Stimulated activated CD4-positive, alpha-beta T cell treated with anti-CD3 and anti-CD28 coated beads, Interleukin-4, amount 100 ng/mL, for 48 hours (primary cell): Measurements from ENCODE around the gene RHD.
"Not testable (repeated sequence)": the region's sequence is repeated elsewhere in the genome, so short reads cannot be mapped to it uniquely, and the experiment has no call there.

ENCODE experiments used
- DNase-seq, 2 donors: peaks; one replicate each; pipeline ENCODE4 v3.0.0-alpha.2; 2020; ENCODE audit warnings: low read depth in 2 of 2

RHD gene

DNA sequence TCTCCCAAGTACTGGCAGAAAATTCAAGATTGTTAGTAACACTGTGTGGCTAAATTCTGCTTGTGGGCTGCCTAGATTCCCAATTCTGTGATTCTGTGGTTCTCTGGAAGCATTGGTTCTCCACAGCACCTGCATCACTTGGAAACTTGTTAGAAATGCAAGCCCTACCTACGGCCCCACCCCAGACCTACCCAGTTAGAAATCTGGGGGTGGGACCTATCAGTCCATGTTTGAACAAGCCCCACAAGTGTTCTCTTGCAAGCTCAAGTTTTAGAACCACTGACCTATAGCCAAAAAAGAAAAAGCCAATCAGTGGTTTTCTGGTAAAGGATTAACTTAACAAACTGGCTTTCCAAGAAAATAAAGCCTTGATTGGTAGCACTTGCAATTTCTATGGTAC is 35.9 kb downstream of the RHD start:
- not testable (repeated sequence) for DNase-seq

DNA sequence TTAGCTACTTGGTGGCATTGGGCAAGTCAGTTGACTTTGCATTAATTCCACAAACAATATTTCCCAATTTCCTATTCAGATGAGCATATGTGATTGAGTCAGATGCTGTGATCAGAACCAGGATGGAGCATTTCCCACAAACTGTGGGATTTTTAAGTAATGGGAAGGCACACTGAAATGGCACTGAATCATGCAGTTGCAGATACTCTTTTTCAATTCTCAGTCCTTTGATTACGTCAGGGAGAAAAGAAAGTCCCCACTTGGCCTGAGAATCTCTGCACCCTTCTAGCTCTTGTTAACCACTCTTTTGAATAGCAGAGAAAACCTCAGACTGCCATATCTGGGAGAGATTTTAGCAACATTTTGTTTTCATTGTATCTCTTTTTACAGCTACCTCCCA is 36.8 kb downstream of the RHD start:
- not testable (repeated sequence) for DNase-seq

DNA sequence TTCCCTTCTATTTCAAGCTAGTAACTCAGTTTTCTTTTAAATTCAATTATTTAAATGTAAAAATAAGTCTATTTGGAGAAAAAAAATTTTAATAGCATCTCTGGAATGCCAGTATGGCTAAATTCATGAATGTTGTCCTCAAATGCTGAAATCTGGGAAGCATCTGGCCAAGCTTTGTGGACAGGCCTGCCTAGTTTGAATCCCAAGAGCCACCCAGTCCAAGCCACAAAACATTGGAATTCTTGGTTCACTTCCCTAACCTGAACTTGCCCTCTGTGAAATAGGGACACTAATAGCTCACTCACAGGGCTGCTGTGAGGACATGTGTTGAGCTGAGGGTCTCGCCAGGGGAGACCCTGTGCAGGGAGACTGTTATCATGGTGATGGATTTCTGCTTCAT is 37.2 kb downstream of the RHD start:
- not testable (repeated sequence) for DNase-seq

DNA sequence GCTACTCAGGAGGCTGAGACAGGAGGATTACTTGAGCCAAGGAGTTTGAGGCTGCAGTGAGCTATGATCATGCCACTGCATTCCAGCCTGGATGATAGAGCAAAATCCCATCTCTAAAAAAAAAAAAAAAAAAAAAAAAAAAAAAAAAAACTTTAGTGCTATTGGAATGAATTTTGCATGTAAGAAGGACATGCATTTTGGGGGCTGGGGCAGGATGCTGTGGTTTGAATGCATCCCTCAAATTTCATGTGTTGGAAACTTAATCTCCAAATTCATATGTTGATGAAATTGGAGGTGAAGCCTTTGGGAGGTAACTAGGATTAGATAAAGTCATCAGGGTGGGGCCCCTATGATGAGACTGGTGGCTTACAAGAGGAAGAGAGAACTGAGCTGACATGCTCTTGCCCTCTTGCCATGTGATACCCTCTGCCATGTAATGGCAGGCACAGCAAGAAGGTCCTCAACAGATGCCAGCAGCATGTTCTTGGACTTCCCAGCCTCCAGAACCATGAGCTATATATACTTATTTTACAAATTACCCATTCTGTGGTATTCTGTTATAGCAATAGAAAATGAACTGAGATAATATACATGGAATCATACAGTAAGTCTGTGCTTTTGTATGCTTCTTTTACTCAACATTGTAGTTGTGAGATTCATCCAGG is 40.6 kb downstream of the RHD start:
- DNase-seq, result not testable (repeated sequence)

DNA sequence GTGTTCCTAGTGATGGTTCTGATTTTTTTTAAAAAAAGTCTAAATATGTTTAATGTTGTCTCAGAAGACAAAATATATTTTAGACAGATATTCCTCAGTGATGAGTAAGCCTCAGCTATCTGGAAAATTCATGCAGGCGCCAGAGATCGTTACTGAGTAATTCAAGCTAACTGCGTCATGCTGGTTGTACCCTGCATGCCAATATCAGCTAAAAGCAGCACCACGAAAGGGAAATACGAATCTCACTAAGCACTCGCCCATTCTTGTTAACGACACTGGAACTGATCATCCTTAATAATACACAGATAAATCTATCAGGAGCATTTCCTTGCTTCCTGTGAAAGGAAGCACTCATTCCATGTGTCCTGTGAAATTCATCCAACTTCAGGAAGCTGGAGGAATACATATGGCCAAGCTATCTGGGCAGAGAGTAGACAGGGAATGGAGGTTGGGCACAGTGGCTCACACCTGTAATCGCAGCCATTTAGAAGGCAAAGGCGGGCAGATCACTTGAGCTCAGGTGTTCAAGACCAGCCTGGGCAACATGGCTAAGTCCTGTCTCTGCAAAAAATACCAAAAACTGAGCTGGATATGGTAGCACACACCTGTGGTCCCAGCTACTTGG is 48.1 kb downstream of the RHD start:
- DNase-seq, result not testable (repeated sequence)

DNA sequence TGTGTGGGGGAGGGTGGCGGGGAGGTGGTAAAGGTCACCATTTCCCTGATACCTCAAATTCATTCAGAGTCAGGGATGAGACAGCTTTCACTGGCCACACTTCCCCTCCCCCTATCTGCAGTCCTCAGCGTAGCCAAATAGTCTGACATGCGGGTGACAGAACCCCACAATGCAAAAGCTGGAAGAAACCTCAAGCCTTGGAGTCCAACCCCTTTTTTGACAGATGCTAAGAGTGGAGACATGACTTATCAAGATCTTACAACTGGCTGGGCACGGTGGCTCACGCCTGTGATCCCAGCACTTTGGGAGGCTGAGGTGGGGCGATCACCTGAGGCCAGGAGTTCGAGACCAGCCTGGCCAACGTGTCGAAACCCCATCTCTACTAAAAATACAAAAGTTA is 49.8 kb downstream of the RHD start:
- not testable (repeated sequence) for DNase-seq

DNA sequence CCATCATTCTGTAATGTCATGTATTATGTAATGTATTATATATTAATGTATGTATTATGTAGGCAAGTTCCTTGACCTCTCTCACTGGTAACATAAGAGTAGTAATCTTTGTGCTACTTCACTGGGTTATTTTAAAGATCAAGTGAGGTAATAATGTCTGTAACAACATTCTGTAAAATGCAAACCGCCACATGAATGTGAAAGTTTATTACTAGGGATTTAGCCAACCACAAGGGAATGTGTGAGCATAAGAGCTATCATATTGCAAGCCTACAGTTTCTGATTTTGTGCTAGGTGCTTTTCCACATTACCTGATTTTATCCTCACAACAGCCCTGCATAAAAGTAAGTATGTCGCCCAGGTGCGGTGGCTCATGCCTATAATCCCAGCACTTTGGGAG is 52.1 kb downstream of the RHD start:
- not testable (repeated sequence) for DNase-seq

DNA sequence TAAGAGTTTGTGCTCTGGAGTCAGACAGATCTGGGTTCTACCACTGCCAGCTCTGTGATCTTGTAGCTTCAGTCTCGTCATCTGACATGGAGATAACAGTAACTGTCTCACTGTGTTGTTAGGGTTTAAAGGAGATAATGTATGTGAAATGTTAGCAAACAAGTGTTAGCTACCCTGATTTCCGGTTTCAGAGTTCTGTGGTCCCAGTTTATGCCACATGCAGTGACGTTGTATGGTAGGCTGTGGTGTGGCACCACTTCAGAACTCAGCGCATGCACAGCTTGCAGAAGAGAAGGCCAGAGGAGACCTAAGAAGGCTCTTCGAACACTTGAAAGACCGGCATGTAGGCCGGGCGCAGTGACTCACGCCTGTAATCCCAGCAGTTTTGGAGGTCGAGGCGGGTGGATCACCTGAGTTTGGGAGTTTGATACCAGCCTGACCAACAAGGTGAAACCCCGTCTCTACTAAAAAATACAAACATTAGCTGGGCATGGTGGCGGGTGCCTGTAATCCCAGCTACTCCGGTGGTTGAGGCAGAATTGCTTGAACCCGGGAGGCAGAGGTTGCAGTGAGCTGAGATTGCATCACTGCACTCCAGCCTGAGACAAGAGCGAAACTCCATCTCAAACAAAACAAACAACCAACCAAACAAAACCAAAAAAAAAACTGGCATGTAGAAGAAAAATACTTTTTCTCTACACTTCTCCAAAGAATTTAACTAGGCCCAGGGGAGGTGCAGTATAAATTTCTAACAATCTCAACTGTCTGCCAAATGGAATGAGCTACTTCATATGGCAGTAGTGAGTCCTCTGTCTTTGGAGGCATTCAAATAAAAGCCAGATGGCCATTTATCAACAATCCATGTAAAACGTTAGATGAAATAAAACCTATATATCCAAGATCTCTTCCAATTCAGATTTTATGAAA is 55.8 kb downstream of the RHD start:
- DNase-seq, result not testable (repeated sequence)

DNA sequence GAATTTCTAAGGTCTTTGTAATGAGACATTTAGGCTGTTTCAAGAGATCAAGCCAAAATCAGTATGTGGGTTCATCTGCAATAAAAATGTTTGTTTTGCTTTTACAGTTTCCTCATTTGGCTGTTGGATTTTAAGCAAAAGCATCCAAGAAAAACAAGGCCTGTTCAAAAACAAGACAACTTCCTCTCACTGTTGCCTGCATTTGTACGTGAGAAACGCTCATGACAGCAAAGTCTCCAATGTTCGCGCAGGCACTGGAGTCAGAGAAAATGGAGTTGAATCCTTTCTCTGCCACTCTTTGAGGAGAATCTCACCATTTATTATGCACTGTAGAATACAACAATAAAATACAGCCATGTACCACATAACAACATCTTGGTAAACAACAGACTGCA is 56.5 kb downstream of the RHD start:
- DNase-seq, result not testable (repeated sequence)

DNA sequence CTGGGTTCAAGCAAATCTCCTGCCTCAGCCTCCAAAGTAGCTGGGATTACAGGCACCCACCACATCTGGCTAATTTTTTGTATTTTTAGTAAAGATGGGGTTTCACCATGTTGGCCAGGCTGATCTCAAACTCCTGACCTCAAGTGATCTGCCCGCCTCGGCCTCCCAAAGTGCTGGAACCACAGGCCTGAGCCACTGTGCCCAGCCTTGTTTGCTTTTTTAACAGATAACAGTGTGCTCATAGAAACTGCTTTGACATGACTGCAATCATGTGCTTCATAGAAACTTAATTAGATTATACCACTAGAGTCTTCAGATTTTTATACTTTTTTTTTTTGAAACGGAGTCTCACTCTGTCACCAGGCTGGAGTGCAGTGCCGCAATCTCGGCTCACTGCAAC is 57.0 kb downstream of the RHD start:
- DNase-seq, result not testable (repeated sequence)

DNA sequence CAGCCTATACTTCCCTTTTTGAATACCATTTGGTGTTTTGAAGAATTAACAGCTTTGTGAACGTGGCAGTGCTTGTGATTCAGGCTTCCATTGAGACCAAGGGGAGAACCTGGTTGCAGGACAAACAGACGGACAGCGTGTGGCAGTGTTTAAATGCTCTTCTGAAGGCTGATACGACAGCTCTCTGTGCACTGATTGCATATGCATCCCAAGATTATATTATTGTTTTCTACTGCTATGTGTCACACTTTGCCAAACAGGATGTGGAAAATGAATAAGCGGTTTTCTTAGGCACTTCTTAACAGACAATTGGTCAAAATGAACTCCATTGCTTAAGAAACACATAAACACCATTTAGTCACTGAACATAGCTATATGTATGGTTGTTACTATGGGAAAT is 57.6 kb downstream of the RHD start:
- DNase-seq, result not testable (repeated sequence)

DNA sequence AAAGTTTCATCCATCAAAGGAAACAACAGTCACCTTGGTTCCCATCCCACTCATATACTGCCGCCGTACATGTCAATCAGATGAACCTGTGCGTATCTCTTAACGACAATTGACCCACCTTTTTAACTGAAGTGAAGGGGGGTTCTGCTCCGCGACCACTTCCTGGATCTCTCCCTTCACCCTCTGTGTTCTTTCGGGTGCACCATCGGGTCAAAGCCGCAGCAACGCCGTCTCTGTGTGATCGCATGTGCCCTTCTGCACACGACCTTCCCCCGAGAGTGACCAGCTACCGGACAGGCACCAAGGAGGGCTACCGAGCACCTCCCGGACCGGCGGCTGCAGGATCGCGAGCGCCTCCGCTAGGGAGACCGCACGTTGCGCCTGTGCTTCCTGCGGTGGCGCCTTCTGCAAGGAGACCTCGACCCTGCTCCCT is 64.6 kb downstream of the RHD start:
- not testable (repeated sequence) for DNase-seq

DNA sequence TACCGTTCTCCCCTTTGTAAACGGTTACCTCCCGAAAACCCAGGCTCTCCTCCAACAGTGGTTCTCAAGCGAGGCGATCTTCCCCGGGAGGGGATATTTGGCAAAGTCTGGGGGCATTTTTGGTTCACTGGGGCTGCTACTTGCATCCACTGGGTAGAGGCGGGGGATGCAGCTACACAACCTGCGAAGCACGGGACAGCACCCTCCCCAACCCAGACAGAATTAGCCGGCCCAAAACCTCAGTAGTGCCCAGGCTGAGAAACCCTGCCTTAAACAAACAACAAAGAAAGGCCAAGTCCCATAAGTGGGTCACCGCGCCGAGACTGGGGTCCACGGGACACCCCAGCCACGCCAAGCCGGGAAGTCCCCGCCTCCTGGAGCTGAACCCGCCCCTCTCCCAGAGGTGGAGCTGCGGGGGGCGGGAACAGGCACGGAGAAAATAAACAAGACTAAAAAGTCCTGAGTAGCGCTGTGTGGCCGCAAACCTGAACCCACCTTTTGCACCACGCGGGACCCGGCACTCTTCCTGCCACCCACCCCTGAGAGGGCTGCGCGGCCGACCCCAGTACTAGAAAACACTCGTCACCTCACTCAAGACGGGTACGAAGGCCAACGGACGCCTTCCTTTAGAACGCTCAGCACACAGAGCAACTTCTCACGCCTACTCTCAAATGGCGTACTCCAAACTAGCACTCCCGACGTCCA is 65.3 kb downstream of the RHD start:
- not testable (repeated sequence) for DNase-seq

DNA sequence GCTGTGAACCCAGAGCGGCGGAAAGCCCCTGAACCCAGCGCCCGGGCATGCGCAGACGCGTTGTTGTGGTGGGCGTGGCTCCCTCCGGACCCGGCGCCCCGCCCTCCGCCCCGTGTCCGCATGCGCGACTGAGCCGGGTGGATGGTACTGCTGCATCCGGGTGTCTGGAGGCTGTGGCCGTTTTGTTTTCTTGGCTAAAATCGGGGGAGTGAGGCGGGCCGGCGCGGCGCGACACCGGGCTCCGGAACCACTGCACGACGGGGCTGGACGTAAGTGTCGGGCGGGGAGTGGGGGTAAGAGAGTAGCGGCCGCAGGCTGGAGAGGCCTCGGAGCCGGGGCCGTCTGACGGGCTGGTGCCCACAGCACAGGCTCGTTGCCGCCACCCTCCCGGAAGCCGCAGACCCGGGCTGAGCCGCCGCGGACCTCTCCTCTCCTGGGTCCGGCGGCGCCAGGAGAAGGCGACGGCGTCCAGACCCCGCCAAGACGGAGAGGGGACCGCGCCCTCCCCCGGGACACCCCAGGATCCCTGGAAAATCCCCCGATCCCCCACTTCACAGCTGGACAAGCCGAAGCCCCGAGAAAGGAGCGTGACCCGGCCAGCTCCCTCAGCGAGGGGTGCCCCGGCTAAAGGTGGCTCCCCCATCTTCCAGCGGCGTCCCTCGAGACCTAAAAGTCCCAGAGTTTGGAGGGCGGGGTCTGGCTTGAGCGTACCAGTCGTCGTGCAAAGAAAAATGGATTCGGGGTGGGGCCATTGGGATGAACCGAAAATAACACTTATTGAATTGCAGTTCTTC is 66.1 kb downstream of the RHD start, which contains the start of gene TMEM50A:
Gene TMEM50A, plus strand, starts transcription at position 147 of the 794 bp plus-strand sequence. CDS start 2,153 bp downstream, outside the sequence.
- DNase-seq, result peak; percentile 84 to 87

DNA sequence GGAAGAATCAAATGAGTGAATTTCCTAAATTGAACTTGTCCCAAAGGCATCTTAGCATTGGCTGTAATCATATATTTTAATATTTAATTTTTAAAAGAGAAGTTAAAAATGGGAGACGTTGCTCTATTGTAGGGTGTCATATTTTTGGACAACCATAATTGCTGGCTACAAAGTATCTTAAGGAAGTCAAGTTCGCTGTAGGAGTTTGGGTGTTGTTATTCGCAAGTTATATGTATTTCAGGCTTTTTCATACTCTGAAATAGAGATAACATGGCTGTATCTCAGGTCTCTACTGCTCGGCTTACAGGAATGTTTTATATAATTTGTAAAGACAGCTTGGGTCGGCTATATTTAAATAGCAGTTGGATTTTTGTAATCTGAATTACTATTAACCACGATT is 66.7 kb downstream of the RHD start:
- DNase-seq, result no peak

DNA sequence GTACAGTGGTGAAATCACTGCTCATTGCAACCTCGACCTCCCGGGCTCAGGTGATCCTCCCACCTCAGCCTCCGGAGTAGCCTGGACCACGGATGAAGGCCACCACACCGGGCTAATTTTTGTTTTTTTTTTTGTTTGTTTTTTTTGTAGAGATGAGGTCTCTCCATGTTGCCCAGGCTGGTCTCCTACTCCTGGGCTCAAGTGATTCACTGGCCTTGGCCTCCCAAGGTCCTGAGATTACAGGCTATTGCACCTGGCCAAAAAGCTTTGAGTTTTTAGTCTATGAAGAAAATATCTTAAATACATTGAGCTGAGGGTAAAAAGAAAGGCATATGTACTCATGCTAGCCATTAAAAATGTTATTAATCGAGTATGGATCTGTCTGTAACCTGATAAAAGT is 69.4 kb downstream of the RHD start:
- DNase-seq, result no peak

DNA sequence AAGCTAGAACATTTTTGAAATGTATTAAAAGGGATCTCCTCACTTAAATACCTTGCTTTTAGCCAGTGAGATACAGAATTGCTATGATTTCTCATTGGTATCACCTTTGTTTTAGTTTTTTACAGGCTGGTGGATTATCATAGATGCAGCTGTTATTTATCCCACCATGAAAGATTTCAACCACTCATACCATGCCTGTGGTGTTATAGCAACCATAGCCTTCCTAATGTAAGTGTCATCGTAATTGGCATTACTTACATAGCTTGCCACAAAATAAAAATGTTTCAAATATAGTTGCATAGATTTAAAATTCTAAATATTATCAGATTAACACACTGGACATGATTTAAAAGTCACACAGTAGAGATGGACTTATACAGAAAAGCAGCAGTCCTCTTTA is 70.5 kb downstream of the RHD start:
- DNase-seq, result no peak

DNA sequence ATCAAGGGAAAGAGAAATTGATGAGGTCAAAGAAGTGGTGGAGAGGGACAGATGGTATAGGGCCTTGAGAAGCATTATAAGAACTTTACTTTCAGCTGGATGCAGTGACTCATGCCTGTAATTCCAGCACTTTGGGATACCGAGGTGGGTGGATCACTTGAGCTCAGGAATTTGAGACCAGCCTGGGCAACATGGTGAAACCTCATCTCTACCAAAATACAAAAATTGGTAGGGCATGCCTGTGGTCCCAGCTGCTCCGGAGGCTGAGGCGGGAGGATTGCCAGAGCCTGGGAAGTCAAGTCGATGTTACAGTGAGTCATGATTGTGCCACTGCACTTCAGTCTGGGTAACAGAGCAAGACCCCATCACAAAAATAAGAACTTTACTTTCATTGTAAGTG is 71.6 kb downstream of the RHD start:
- DNase-seq, result no peak

DNA sequence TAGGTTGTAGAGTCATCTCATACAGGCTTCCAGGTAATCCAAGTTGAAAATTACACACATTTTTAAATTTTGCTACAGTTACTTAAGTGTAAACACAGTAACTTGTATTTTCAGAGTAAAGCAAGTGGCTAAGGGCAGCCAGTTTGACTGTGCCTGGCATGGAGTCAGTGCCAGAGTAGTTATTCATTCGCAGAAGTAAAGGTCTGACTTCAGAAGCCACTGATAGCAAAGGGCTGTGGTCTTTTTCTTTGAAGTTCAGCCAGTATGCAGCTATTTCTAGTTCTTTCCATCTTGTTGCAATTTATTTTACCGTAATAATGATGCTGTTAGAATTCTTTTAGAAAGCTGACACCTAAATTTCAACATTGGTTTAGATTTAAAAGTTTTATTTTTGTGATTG is 75.2 kb downstream of the RHD start:
- DNase-seq, result no peak

DNA sequence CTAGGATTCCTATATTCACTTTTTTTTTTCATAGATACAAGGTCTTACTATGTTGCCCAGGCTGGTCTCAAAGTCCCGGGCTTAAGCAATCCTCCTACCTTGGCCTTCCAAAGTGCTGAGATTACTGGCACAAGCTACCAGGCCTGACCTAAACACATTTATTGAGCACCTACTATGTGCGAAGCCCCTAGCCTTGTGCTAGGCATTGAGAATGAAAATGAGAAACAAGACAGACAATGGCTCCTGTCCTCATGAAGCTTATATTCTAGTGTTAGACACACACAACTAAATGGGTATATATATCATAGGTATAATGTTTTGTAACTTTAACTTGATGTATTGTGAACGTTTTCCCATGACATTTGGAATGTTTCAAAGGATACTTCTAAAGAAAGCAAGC is 77.3 kb downstream of the RHD start:
- DNase-seq, result no peak

DNA sequence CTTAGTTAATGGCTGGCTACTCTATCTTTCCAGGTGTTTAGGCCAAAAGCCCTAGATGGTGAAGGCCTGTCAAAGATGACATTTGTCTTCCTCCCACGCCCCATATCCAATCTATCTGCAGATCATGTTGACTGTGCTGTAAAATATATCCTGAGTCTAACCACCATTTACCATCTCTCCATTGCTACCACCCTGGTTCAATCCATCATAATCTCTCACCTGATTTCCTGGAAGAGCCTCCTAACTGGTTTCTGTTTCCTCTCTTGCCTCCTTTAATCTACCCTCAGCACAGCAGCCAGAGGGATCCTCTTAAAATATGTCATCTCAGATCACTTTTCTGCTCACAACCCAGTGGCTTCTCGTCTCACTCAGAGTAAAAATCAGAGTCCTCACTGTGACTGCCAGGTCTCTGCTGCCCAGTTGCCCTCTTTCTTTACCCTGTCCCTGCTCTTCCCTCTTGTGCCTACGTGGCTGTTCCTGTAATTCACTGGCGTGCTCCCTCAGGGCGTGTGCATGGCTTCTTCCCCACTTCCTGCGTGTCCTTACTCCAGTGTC is 83.6 kb downstream of the RHD start:
- DNase-seq, result no peak
